HG03469 (cell line): Measurements from ENCODE around the gene CFAP251.
"Not testable (repeated sequence)": the region's sequence is repeated elsewhere in the genome, so short reads cannot be mapped to it uniquely, and the experiment has no call there.

Source experiments
- ATAC-seq: cut with Tn5 transposase; IDR thresholded peaks from one replicate; pipeline ENCODE4 v1.9.1; 2021; ENCODE audit warnings: mild to moderate bottlenecking, moderate library complexity, moderate number of reproducible peaks; ENCODE audit not compliant: unreplicated experiment

CFAP251 gene

DNA sequence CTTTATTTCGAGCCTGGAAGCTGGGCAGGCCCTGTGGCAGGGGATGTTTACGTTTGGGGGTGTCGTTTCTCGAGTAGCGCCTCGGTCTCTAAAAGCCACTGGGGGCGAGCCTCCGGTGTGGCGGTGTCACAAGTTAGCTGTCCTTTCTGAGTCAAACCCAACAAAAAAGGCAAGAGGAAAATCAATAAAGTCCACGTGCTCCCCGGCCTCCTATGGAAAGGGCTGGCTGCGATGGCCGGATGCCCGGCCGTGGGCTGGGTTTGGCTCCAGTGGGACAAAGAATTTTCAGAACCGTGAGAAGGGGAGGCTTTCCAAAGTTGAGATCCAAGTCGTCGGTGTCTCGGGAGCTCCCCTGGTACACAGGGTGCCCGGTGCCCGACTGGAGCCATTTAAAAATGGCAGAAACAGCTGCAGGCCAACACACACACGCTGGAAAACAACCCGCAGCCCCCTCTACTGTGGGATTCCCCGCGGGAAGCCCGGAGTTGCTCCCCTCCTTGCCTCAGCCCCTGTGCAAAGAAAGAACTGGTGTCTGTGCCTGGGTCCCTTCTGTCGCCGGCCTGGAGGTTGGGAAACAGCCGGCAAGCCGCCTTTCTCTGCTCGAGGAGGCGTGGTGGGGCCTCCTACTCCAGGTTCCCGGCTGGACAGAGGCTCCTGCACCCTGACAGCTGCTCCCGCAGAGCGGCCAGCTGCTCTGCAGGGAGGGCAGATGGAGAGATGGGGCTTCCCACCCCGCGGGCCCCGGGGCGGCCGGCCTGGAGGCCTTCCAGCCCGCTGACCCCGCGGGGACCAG lies 105.1 kb downstream of the CFAP251 start:
- no peak for ATAC-seq

DNA sequence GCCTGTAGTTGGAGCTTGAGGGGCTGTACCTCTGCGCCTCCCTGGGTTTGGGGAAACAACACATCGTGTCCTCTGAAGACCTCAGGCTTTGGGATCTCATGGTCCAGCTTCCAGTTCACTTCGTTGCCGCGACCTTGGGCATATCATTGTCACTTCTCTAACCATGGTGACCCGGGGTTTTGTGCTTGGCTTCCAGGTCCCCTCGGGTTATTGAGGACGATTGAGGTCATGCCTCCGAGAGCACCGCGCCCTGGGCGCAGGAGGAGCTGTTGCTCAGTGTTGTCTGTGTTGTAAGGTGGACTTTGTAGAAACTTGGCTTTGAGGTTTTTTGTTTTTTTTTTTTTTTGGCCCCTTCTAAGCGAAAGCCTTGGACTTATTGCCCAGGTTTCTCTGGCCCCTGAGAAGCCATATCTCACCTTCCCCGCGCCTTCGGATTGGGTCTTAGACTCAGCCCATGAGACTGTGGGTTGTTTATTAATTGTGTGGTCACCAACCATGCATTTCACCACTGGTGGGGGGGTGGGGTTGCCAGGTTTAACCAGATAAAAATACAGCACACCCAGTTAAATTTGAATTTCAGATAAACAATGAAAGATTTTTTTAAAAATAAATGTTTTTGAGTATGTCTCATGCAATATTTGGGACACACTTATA lies 105.9 kb downstream of the CFAP251 start:
- no peak for ATAC-seq

DNA sequence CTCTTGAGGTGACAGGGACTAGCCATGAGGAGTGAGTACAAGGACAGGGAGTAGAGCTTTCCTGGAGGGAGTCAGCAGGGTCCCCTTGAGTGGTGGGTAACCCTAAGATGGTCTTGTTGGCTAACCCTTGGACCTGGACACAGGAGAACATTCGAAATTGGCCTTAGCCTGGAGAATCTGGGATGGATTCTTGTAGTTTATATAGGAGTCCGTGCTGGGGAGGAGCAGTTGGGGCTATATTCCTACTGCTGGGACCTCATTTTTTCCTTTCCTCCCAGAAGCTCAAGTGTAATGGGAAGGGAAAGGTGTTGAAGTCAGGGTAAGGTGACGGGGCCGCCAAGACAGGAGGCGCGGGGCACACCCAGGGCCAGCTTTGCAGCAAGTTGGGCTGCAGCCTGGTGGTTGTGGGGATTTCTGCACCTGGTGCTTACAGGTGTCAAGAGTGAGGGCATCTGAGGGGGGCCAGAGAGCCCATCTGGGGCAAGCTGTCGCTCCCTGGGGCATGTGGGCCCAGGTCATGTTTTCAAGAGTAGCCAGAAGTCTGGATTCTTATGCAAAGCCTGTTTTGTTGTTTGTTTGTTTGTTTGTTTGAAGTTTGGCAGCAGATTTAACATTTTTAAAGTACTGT lies 108.4 kb downstream of the CFAP251 start:
- no peak for ATAC-seq

DNA sequence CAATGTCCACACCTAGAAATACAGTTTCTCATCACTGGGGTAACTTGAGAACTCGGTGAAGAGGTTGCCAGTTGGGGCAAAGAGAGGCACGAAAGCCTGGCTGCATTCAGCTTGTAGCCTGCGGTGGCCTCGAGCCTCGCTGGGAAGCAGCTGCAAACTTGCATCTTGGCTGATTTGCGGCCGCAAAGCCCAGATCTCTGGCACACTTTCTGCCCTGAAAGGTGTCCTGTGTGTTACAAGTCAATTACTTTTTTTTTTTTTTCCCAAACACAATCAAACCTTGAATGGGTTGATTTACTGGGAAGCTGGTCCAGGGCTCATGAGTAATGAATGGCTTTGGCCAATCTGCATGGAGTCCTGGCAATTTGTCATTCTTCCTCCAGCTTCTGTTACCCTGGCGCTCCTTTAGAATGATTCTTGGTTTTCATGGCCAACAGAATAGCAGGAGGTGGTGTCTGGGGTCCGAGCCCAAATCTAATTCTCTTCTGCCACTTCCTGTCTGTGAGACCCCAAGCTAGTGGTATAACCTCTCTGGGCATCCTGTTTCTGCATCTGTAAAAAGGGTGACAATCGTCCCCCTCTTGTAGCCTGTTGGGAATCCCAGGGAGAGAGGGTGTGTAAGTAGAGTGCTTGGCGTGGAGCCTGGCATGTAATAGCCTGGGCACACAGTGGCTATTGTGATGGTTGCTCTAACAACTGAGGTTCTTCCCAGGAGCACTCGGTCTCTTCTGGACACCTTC lies 109.9 kb downstream of the CFAP251 start:
- no peak for ATAC-seq

DNA sequence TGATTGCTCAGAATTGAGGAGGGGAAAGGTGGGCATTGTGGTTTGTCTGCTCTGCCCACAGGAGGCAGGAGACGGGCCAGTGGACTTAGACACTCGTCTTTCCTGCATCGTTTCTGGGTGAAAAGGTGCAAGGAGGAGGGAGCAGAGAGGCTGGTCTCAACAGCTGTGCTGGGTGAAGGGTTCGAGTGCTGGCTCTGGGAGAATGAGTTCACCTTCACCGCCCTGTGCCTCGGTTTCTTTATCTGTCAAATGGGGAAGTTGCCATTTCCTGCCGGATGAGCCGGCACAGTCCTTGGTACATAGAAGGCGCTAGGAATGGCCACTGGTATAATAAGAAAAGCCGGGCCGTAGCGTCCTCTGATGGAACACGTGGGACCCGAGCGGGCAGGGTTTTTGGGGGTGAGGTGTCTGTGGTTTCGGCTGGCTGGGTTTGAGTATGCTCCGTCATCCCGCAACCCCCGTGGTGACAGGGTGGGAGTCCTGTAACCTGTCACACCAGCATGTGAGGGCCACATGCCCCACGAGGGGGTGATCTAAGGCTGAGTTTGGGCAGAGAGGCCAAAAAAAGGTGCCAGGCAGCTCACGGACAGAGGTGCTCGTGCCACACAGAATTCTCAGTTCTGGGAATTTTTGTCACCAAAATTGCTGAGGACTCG lies 110.6 kb downstream of the CFAP251 start:
- no peak for ATAC-seq

DNA sequence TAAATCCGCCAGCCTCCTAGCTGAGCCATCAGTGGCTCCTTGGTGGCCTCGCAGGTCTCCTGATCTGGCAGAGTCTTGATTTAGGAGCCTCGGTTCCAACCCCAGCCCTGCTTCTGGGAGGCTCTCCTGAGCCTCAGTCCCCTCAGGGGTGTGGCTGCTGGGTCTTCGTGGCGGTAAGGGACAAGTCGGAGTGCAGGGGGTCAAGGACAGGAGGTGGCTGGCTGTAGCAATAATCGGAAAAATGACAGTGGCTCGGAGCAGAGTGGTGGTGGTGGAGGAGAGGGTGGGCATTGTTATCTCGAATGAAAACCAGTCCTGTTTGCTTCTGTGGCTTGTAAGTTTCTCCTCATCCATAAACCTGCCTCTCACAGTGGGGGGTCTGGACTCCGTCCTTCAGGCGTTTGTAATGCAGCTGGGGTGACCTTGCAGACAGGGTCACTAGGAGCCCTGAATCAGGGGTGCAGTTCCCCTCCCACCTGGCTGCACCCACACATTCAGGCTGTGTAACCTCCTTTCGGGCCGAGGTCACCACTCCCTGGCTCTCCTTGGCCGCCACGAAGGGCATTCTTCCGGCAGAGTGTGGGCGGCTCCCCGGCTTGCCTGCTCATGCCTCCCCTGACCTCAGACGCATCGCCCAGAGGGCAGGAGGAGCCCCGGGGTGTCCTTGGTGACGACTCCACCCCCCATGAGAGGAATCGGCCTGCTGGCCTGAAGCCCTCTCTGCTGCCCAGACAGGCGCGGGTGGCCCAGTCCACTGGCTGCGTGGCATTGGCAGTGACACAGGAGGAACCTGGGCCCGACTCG lies 111.4 kb downstream of the CFAP251 start:
- ATAC-seq: no peak

DNA sequence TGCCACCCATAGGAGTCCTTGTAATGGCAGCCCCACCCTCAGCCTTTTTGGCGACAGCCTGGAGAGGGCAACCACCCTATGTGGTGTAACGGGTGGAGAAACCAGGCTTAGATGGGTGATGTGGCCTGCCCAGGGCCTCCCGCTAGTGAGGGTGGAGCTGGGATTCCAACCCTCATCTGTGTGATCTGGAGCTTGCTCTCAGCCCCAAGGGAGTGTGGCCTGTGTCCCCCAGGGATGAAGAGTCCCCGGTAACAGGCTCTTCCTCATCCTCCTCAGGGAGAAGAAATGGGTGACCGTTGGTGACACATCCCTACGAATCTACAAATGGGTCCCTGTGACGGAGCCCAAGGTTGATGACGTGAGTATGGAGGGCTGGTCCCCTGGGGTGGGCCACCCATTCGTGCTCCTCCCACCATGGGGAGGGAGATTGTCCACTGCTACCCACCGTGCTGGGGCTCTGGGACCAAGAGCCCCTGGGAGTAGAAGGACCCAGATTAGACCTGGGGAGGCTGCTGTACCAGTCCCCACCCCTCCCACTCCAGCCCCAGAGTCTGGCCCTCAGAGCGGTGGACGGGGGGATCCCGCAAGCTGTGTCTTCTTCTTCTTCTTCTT lies 112.1 kb downstream of the CFAP251 start:
- no peak for ATAC-seq

DNA sequence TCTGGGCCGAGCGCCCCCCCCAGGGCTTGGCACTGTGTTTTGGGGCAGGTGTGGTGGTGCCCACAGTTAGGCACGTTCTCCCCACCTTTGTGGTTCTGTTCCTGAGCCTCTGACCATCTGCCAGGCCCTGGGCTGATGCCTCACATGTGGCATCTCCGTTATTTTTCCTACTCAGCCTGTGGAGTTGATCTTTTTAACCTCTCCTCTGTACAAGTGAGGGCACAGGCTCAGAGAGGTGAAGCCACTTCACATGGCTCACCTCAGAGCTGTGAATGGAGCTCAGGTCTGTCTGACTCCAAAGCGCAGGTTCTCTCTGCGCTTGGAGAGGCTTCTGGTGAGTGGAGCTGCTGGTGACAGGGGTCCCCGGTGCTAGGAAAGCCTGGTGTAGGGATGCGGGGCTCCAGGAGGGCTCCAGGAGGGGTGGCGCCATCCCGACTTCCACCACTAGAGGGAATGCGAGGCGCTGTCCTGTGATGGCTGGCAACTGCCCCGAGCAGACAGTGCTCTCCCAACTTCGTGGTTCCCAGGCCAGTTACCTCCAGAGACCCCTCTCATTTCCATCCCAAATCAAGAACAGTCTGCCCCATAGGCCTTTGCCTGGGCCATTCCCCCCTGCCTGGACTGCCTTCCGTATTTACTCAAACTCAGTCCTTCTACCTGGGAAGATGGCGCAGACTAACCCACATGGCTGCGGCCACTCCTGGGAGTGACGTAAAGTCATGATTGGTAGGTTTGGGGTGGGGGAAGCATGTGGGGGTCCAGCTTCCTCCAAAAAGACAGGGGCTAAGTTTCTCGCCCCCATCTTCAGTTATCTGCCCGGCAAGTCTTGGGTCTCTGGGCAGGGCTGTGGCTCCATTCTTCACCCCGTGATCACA lies 113.2 kb downstream of the CFAP251 start:
- no peak for ATAC-seq

DNA sequence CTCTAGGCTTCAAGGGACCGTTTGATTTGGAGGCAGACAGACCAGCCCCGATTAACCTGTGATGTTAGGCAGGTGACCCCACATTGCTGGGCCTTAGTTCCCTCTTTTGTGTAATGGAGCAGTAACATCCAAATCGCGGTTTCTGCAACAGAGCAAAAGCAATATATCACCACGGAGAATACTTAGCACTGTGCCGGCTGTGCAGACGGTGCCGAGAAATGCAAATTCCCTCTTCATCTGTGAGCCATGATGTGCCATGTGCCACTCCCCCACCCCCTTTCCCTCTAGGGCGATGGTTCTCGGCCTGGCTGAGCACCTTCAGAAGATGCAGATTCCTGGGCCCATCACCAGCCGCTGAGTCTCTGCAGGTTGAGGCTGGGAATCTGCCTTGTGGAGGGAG lies 114.2 kb downstream of the CFAP251 start:
- ATAC-seq: no peak

DNA sequence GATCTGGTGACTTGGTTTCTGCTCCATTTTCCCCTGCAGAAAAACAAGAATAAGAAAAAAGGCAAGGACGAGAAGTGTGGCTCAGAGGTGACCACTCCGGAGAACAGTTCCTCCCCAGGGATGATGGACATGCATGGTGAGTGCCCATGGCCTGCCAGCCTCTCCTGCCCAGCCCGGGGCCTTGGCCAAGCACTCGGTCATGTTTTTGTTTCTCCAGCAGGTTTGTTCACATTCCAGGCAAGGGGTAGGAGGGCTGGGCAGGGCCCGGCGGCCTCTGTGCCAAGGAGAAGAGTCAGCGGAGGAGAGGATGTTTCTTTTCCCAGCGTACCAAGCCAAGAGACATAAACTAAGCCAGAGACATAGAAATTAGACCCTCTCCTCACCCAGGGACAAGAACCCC lies 116.9 kb downstream of the CFAP251 start:
- ATAC-seq: no peak

DNA sequence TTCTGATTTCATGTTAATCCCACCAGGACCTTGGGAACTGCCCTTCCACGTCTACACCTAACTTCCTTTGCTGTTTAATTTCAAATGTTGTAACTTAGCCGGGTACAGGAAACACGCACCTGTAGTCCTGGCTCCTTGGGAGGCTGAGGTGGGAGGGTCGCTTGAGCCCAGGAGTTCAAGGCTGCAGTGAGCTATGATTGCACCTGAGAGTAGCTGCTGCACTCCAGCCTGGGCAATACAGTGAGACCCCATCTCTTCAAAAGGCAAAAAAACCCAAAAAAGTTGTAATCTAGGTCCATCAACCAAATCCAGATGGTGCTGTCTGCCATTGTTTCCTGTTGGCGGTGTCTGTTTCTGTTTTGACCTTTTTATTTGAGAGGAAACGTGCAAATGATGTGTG lies 117.8 kb downstream of the CFAP251 start:
- ATAC-seq: no peak

DNA sequence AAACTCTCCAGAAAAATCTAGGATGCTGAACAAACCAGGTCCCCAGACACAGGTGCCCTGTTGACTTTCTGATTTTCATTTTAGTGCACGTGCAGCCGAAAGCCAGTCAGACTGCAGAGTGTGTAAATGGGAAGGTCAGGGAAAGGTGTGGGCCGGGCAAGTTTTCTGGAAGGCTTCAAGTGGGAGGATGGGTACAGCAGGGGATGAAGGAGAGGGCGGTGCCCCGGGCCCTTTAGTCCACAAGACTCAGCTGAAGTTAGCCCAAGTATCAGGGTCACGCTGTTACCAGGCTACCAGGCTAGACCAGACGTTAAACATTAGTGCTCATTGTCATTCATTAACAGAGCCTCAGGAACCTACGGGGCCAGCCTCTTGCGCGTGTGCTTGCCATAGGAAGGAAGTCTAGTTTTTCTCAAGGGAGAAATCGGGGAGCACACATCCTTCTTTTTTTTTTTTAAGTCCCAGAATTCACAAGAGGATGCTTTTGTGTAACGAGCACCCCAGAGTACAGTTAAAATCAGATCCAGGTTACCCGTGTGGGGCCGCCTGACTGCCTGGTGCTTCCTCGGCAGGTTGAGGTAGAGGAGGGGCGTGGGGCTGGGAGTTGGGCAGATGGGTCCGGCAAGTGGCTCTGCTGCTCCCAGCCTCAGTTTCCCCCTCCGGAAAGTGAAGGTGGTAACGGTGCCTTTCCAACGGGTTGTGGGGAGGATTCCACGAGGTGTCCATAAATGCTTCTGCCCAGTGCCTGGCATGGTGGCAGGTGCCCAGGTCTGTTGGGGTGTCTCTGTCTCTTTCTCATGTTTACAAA lies 122.4 kb downstream of the CFAP251 start:
- no peak for ATAC-seq

DNA sequence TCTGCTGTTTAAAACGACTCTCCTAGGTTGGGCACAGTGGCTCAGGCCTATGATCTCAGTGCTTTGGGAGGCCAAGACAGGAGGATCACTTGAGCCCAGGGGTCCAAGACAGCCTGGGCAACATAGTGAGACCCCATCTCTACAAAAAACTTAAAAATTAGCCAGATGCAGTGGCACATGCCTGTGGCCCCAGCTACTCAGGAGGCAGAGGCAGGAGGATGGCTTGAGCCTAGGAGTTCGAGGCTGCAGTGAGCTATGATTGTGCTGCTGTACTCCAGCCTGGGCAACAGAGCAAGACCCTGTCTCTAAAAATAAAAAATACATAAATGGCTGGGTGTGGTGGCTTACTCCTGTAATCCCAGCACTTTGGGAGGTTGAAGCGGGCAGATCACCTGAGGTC lies 123.1 kb downstream of the CFAP251 start:
- not testable (repeated sequence) for ATAC-seq

DNA sequence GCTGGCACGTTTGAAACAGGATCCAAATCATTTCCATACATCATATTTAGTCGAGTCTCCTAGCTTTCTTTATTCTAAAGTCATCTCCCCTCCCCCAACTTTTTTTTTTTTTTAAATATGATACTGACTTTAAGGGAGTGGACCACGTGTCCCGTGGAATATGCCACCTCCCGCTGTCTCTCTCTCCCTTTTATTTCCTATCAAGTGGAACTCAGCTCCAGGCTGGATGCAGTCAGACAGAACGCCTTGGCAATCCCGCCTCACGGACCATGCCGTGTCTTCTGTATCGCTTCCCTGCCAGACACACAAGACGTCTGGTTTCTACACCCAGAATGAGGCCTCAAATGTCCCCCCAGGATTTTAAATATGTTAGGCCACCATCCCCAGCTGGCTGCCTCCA lies 124.5 kb downstream of the CFAP251 start:
- no peak for ATAC-seq

DNA sequence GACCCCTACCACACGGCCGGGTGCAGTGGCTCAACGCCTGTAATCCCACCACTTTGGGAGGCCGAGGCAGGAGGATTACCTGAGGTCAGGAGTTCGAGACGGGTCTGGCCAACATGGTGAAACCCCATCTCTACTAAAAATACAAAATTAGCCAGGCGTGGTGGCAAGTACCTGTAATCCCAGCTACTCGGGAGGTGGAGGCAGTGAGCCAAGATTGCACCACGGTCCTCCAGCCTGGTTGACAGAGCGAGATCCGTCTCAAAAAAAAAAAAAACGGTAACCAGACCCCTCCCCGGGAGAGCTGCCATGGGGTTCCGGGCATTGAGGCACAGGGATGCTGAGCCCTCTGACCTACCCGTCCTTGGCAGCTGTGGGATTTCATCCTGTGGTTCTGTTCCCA lies 125.1 kb downstream of the CFAP251 start:
- ATAC-seq: no peak

DNA sequence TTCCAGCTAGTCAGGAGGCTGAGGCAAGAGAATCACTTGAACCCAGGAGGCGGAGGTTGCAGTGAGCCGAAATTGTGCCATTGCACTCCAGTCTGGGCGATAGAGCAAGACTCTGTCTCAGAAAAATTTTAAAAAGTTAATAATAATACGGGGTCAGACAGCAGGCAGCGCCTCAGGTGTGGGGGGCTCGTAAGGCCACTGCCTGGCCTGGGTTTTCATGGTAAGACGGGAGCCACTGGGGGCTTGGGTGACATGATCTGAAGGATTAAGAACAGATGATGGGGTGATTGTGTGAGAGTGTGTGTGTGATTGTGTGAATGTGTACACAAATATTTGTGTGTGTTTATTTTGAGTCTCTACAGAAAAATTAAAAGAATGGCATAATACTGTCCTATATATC lies 126.9 kb downstream of the CFAP251 start:
- no peak for ATAC-seq

DNA sequence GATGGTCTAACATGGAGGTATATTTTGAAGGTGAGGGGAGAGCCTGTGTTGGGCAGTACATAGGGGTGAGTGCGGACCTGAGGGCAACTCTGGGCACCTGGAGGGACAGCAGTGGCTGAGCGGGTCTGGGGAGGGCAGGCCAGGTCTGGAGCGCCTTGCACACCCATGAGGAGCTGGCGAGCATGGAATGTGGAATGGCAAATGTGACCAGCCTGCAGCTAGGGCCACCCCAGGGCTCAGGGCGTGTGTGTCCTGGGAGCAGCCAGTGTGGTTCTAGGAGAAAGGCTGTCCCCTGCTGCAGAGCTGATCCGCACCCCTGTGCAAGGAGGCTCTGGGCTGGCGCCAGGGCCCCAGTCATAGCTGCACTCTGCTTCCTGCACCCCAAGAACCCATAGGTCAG lies 127.8 kb downstream of the CFAP251 start:
- ATAC-seq: no peak

DNA sequence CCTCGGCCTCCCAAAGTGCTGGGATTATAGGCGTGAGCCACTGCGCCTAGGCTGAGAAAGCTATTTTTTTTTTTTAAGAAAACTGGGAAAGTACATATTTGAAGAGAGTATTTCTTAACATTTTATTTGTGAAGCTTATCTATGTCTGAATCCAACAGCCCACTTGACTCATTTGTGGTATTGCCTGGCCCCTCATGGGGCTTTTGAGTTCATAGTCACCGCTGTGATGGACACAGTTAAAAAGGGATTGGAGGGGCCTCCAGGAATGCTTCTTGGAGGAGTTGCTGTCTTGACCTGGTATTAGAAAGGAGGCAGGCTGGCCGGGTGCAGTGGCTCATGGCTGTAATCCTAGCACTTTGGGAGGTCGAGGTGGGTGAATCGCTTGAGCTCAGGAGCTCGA lies 129.8 kb downstream of the CFAP251 start:
- no peak for ATAC-seq
